GM06990 (cell line): ENCODE results near the gene CFAP100.

ENCODE experiments used
- DNase-seq: peaks from one replicate; pipeline ENCODE4 v3.0.0-alpha.2; 2011; ENCODE audit not compliant: insufficient read length; ENCODE audit errors: extremely low read depth
- H3K27me3 ChIP-seq: replicated peaks from 2 replicates; pipeline ENCODE4 v1.6.0; 2011; ENCODE audit warnings: low read length; ENCODE audit not compliant: control insufficient read depth, insufficient read depth
- H3K36me3 ChIP-seq: 2 replicates; pipeline ENCODE4 v1.5.1; 2011; ENCODE audit warnings: low read length; ENCODE audit not compliant: control insufficient read depth, insufficient read depth
- H3K4me3 ChIP-seq: replicated peaks from 2 replicates; pipeline ENCODE4 v1.5.1; 2011; ENCODE audit warnings: low read depth, mild to moderate bottlenecking, control low read depth, low read length
- CTCF ChIP-seq: IDR thresholded peaks from 2 replicates; pipeline ENCODE4 v1.5.1; 2011; ENCODE audit warnings: low read length, control low read depth, mild to moderate bottlenecking, inconsistent platforms; ENCODE audit not compliant: insufficient read depth, poor library complexity, severe bottlenecking

The CFAP100 gene

GRCh38 chr3:126461450-126462070 is 66.9 kb downstream of the CFAP100 start:
- H3K36me3 ChIP-seq, result peaks cover 36% of the 10 kb centered on the region
- TF ChIP-seq CTCF, result no peak

GRCh38 chr3:126463521-126463920 is 68.8 kb downstream of the CFAP100 start:
- Histone ChIP-seq H3K4me3 (no peak overlapping the region), H3K36me3 (peaks cover 37% of the 10 kb centered on the region), H3K27me3 (no peaks in the 10 kb centered on the region)
- no peak for TF ChIP-seq CTCF
- no peak for DNase-seq

More at GRCh38 chr3:126461450-126462070, 66.9 kb downstream of the CFAP100 start:
- Histone ChIP-seq H3K4me3 (no peak overlapping the region), H3K27me3 (no peaks in the 10 kb centered on the region)
- DNase-seq, result no peak

- H3K4me3 ChIP-seq, result no peak overlapping the region
- no peak for DNase-seq
- H3K27me3 ChIP-seq, result no peaks in the 10 kb centered on the region
- H3K36me3 ChIP-seq, result peaks cover 38% of the 10 kb centered on the region
- TF ChIP-seq CTCF, result no peak
These were observed 69.4 kb downstream of the CFAP100 start for GRCh38 chr3:126464093-126464492.

- Histone ChIP-seq H3K4me3 (no peak overlapping the region), H3K27me3 (no peaks in the 10 kb centered on the region), H3K36me3 (peaks cover 37% of the 10 kb centered on the region)
- DNase-seq, result no peak
- no peak for TF ChIP-seq CTCF
These were observed 69.8 kb downstream of the CFAP100 start for GRCh38 chr3:126464494-126464893.

GRCh38 chr3:126464997-126465396 is 70.3 kb downstream of the CFAP100 start:
- Histone ChIP-seq H3K27me3 (no peaks in the 10 kb centered on the region), H3K4me3 (no peak overlapping the region), H3K36me3 (peaks cover 39% of the 10 kb centered on the region)
- no peak for TF ChIP-seq CTCF
- DNase-seq, result no peak
